Adipocyte (in vitro differentiated cells): ENCODE data around the gene CISD2.
"Not testable (repeated sequence)": the region's sequence is repeated elsewhere in the genome, so short reads cannot be mapped to it uniquely, and the experiment has no call there.

ENCODE experiments used
- DNase-seq: peaks from one replicate; pipeline ENCODE4 v3.0.0-alpha.2; 2015; ENCODE audit warnings: low read depth
- H3K27me3 ChIP-seq: replicated peaks from 2 replicates; pipeline ENCODE4 v1.7.0; 2013; ENCODE audit warnings: mild to moderate bottlenecking, low read length, moderate library complexity; ENCODE audit not compliant: control insufficient read depth, insufficient read depth
- H3K36me3 ChIP-seq: 2 replicates; pipeline ENCODE4 v1.7.0; 2013; ENCODE audit warnings: low read length, mild to moderate bottlenecking, moderate library complexity; ENCODE audit not compliant: control insufficient read depth, insufficient read depth, severe bottlenecking
- H3K4me1 ChIP-seq: 2 replicates; pipeline ENCODE4 v1.7.0; 2013; ENCODE audit warnings: mild to moderate bottlenecking, low read length, moderate library complexity; ENCODE audit not compliant: control insufficient read depth, insufficient read depth
- H3K4me3 ChIP-seq: 2 replicates; pipeline ENCODE4 v1.7.0; 2013; ENCODE audit warnings: mild to moderate bottlenecking, low read length, moderate library complexity
- H3K9ac ChIP-seq: 2 replicates; pipeline ENCODE4 v1.7.0; 2013; ENCODE audit warnings: mild to moderate bottlenecking, low read length, moderate library complexity
- H3K9me3 ChIP-seq: 2 replicates; pipeline ENCODE4 v1.7.0; 2013; ENCODE audit warnings: mild to moderate bottlenecking, low read length, moderate library complexity; ENCODE audit not compliant: control insufficient read depth

Gene CISD2

GRCh38 chr4:102878349-102878748, 9.6 kb downstream of the CISD2 start:
- not testable (repeated sequence) for H3K27me3 ChIP-seq, H3K4me1 ChIP-seq, DNase-seq, H3K9me3 ChIP-seq, H3K36me3 ChIP-seq, H3K9ac ChIP-seq, H3K4me3 ChIP-seq

GRCh38 chr4:102878901-102879300, 10.1 kb downstream of the CISD2 start:
- H3K4me3 ChIP-seq, result no peak overlapping the region
- H3K27me3 ChIP-seq, result no peaks in the 10 kb centered on the region
- no peaks in the 10 kb centered on the region for H3K9me3 ChIP-seq
- H3K9ac ChIP-seq, result no peak overlapping the region
- DNase-seq, result no peak
- no peaks in the 10 kb centered on the region for H3K36me3 ChIP-seq
- H3K4me1 ChIP-seq, result peaks cover 2% of the 10 kb centered on the region

GRCh38 chr4:102881343-102881742, 12.6 kb downstream of the CISD2 start:
- no peaks in the 10 kb centered on the region for H3K36me3 ChIP-seq
- peaks cover 2% of the 10 kb centered on the region for H3K4me1 ChIP-seq
- H3K9me3 ChIP-seq, result no peaks in the 10 kb centered on the region
- H3K27me3 ChIP-seq, result no peaks in the 10 kb centered on the region
- H3K4me3 ChIP-seq, result no peak overlapping the region
- H3K9ac ChIP-seq, result no peak overlapping the region
- no peak for DNase-seq

GRCh38 chr4:102883278-102883677, 14.5 kb downstream of the CISD2 start:
- H3K36me3 ChIP-seq, result no peaks in the 10 kb centered on the region
- H3K4me3 ChIP-seq, result no peak overlapping the region
- peaks cover 2% of the 10 kb centered on the region for H3K4me1 ChIP-seq
- no peak overlapping the region for H3K9ac ChIP-seq
- no peaks in the 10 kb centered on the region for H3K9me3 ChIP-seq
- H3K27me3 ChIP-seq, result no peaks in the 10 kb centered on the region
- DNase-seq, result no peak

- DNase-seq, result not testable (repeated sequence)
Measured at GRCh38 chr4:102888570-102888969, 19.8 kb downstream of the CISD2 start.

GRCh38 chr4:102889866-102890265, 21.1 kb downstream of the CISD2 start:
- not testable (repeated sequence) for H3K9me3 ChIP-seq, H3K4me3 ChIP-seq, DNase-seq, H3K36me3 ChIP-seq, H3K4me1 ChIP-seq, H3K27me3 ChIP-seq, H3K9ac ChIP-seq

More at GRCh38 chr4:102888570-102888969, 19.8 kb downstream of the CISD2 start:
- not testable (repeated sequence) for H3K4me3 ChIP-seq, H3K27me3 ChIP-seq, H3K9ac ChIP-seq, H3K4me1 ChIP-seq, H3K36me3 ChIP-seq, H3K9me3 ChIP-seq

- not testable (repeated sequence) for H3K36me3 ChIP-seq, H3K9me3 ChIP-seq
Measured at GRCh38 chr4:102896547-102896946, 27.8 kb downstream of the CISD2 start.

GRCh38 chr4:102897610-102898009, 28.8 kb downstream of the CISD2 start:
- H3K9me3 ChIP-seq, result not testable (repeated sequence)

More at GRCh38 chr4:102896547-102896946, 27.8 kb downstream of the CISD2 start:
- not testable (repeated sequence) for H3K27me3 ChIP-seq, H3K4me3 ChIP-seq, H3K9ac ChIP-seq, H3K4me1 ChIP-seq, DNase-seq

GRCh38 chr4:102901804-102902203, 33.0 kb downstream of the CISD2 start:
- peaks cover 3% of the 10 kb centered on the region for H3K4me1 ChIP-seq
- H3K4me3 ChIP-seq, result no peak overlapping the region
- no peaks in the 10 kb centered on the region for H3K36me3 ChIP-seq
- no peak overlapping the region for H3K9ac ChIP-seq
- no peaks in the 10 kb centered on the region for H3K9me3 ChIP-seq
- no peak for DNase-seq
- no peaks in the 10 kb centered on the region for H3K27me3 ChIP-seq

More at GRCh38 chr4:102897610-102898009, 28.8 kb downstream of the CISD2 start:
- H3K4me1 ChIP-seq, DNase-seq, H3K36me3 ChIP-seq, H3K4me3 ChIP-seq, H3K27me3 ChIP-seq, H3K9ac ChIP-seq: not testable (repeated sequence)

- H3K4me1 ChIP-seq, result no peaks in the 10 kb centered on the region
- H3K9me3 ChIP-seq, result peaks cover 12% of the 10 kb centered on the region
- no peak overlapping the region for H3K9ac ChIP-seq
- no peak overlapping the region for H3K4me3 ChIP-seq
- no peak for DNase-seq
- no peaks in the 10 kb centered on the region for H3K36me3 ChIP-seq
- H3K27me3 ChIP-seq, result no peaks in the 10 kb centered on the region
Measured at GRCh38 chr4:102918859-102919258, 50.1 kb downstream of the CISD2 start.

GRCh38 chr4:102919697-102920096, 50.9 kb downstream of the CISD2 start:
- not testable (repeated sequence) for H3K4me1 ChIP-seq, H3K9ac ChIP-seq, H3K27me3 ChIP-seq, DNase-seq, H3K36me3 ChIP-seq, H3K9me3 ChIP-seq, H3K4me3 ChIP-seq

- Histone ChIP-seq H3K4me3 (no peak overlapping the region), H3K4me1 (no peaks in the 10 kb centered on the region), H3K9ac (no peak overlapping the region), H3K36me3 (no peaks in the 10 kb centered on the region), H3K9me3 (no peaks in the 10 kb centered on the region), H3K27me3 (no peaks in the 10 kb centered on the region)
- no peak for DNase-seq
Measured at GRCh38 chr4:102935716-102936115, 66.9 kb downstream of the CISD2 start.
